ENCODE data around the gene ADM. TPM values are rescaled to one million over a fixed set of nuclear protein-coding genes. Genes with fewer than 3 reads are reported as not detected.

The ADM gene
- total RNA-seq, 1 experiment from 2014 or later: 87.2 TPM

DNA sequence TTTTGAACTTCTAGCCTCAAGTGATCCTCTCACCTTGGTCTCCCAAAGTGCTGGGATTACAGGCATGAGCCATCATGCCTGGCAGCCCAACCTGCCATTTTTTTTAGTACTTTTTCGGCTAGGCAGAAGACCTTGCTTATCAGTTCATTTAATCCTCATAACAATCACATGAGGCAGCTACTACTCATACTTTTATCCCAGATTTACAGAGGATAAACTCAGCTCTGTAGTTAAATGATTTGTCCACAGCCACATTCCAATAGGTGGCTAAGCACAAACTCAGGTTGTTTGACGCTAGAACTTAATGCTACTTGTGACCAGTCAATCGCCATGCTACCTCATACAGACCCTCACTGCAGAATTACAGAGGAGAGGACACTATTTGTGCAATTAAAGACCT, 38.9 kb upstream of the ADM start (continued):
- TF ChIP-seq, protein P1, sequence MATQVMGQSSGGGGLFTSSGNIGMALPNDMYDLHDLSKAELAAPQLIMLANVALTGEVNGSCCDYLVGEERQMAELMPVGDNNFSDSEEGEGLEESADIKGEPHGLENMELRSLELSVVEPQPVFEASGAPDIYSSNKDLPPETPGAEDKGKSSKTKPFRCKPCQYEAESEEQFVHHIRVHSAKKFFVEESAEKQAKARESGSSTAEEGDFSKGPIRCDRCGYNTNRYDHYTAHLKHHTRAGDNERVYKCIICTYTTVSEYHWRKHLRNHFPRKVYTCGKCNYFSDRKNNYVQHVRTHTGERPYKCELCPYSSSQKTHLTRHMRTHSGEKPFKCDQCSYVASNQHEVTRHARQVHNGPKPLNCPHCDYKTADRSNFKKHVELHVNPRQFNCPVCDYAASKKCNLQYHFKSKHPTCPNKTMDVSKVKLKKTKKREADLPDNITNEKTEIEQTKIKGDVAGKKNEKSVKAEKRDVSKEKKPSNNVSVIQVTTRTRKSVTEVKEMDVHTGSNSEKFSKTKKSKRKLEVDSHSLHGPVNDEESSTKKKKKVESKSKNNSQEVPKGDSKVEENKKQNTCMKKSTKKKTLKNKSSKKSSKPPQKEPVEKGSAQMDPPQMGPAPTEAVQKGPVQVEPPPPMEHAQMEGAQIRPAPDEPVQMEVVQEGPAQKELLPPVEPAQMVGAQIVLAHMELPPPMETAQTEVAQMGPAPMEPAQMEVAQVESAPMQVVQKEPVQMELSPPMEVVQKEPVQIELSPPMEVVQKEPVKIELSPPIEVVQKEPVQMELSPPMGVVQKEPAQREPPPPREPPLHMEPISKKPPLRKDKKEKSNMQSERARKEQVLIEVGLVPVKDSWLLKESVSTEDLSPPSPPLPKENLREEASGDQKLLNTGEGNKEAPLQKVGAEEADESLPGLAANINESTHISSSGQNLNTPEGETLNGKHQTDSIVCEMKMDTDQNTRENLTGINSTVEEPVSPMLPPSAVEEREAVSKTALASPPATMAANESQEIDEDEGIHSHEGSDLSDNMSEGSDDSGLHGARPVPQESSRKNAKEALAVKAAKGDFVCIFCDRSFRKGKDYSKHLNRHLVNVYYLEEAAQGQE (IDR thresholded peaks at IDR 0.05; ENCODE audit: low read depth): no peak
- TF ChIP-seq FOSL1 (IDR thresholded peaks at IDR 0.05; ENCODE audit: low read depth): no peak
- no peak for TF ChIP-seq JUND (IDR thresholded peaks at IDR 0.05)
- no peak for TF ChIP-seq RAD21 (IDR thresholded peaks at IDR 0.05; ENCODE audit: low read depth)
- no peak for TF ChIP-seq ZFX (IDR thresholded peaks at IDR 0.05)
- TF ChIP-seq ZNF274 (IDR thresholded peaks at IDR 0.05; ENCODE audit: low read depth, low read length): no peak
- TF ChIP-seq ELF1 (IDR thresholded peaks at IDR 0.05; ENCODE audit: borderline replicate concordance, low read depth): no peak

DNA sequence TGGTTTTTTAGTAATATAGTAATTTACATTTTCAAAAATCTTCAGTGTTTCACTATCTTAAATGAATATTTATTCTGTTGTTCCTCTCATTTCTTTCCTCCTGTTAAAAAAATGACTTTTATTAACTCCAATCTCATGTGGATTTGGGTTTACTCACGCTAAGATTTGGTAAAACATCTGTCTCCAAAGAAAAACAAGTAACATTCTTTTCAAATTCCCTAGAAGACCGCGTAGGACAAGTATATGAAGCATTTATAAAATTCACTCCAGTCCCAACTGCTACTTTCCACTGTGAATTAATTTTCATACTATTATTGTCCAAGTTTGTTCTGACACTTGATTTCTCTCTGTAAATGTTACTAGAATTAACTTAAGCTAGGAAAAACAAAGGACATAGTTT, 37.1 kb upstream of the ADM start:
- Histone ChIP-seq H3K27me3 (ENCODE audit: insufficient read depth, low read length) (no peaks in the 10 kb centered on the region), H3K79me2 (ENCODE audit: insufficient read depth, low read length) (peaks cover 18% of the 10 kb centered on the region), H3K9me3 (ENCODE audit: control insufficient read depth in 1 of 2, insufficient read depth in 1 of 2, low read depth in 1 of 2, low read length in 2 of 2) (no peaks in the 10 kb centered on the region), H3K9ac (ENCODE audit: low read length) (no peak overlapping the region), H3K4me2 (ENCODE audit: low read length) (no peak overlapping the region), H2AFZ (ENCODE audit: low read depth, low read length, poor library complexity, severe bottlenecking) (no peak overlapping the region), H3K9me2 (ENCODE audit: insufficient read depth) (no peaks in the 10 kb centered on the region), H3K27ac (ENCODE audit: low read depth, low read length) (no peak overlapping the region), H3K4me1 (ENCODE audit: control insufficient read depth in 1 of 2, insufficient read depth in 2 of 2, low read length in 2 of 2) (no peaks in the 10 kb centered on the region), H3K36me3 (ENCODE audit: control insufficient read depth in 1 of 2, insufficient read depth in 2 of 2, low read length in 2 of 2) (no peaks in the 10 kb centered on the region), H4K20me1 (ENCODE audit: insufficient read depth) (no peaks in the 10 kb centered on the region), H3K4me3 (replicated peaks in 1 of 2; ENCODE audit: low read depth in 1 of 2, low read length in 2 of 2) (no peak overlapping the region)
- ChIA-PET CTCF (no interaction called here), RAD21 (ENCODE audit: low non-redundant PET in 1 of 2, low total read pairs in 2 of 2, uncharacterized antibody in 2 of 2, unreplicated experiment in 2 of 2) (no interaction called here), POLR2A (no interaction called here)
- intact Hi-C loops (cut with micrococcal nuclease): no loop called here
- DNase-seq (ENCODE audit: low read depth, low spot score) (no peak), ATAC-seq (no peak)
- no TSS peak for BruUV-seq (replicated peaks)
- TF ChIP-seq ZFX (IDR thresholded peaks at IDR 0.05) (no peak), YY1 (IDR thresholded peaks at IDR 0.05; ENCODE audit: extremely low read depth, insufficient replicate concordance, low read depth, low read length) (no peak), RAD21 (IDR thresholded peaks at IDR 0.05; ENCODE audit: low read depth) (no peak), SIN3A (IDR thresholded peaks at IDR 0.05; ENCODE audit: low read depth) (no peak), FOSL1 (IDR thresholded peaks at IDR 0.05; ENCODE audit: low read depth) (no peak), JUND (IDR thresholded peaks at IDR 0.05) (no peak), ELF1 (IDR thresholded peaks at IDR 0.05; ENCODE audit: borderline replicate concordance, low read depth) (no peak), CBX3 (IDR thresholded peaks at IDR 0.05; ENCODE audit: low read depth) (no peak)
- TF ChIP-seq, protein P1 (IDR thresholded peaks at IDR 0.05; ENCODE audit: low read depth): no peak
- TF ChIP-seq, protein P2, sequence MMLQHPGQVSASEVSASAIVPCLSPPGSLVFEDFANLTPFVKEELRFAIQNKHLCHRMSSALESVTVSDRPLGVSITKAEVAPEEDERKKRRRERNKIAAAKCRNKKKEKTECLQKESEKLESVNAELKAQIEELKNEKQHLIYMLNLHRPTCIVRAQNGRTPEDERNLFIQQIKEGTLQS (IDR thresholded peaks at IDR 0.05): no peak
- TF ChIP-seq, protein P3, sequence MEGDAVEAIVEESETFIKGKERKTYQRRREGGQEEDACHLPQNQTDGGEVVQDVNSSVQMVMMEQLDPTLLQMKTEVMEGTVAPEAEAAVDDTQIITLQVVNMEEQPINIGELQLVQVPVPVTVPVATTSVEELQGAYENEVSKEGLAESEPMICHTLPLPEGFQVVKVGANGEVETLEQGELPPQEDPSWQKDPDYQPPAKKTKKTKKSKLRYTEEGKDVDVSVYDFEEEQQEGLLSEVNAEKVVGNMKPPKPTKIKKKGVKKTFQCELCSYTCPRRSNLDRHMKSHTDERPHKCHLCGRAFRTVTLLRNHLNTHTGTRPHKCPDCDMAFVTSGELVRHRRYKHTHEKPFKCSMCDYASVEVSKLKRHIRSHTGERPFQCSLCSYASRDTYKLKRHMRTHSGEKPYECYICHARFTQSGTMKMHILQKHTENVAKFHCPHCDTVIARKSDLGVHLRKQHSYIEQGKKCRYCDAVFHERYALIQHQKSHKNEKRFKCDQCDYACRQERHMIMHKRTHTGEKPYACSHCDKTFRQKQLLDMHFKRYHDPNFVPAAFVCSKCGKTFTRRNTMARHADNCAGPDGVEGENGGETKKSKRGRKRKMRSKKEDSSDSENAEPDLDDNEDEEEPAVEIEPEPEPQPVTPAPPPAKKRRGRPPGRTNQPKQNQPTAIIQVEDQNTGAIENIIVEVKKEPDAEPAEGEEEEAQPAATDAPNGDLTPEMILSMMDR (IDR thresholded peaks at IDR 0.05 in 2 of 3, conservative IDR thresholded peaks at IDR 0.05 in 1 of 3; ENCODE audit: borderline replicate concordance in 1 of 3, insufficient read depth in 1 of 3, low read depth in 2 of 3, low read length in 2 of 3): no peak
- TF ChIP-seq, protein P4, sequence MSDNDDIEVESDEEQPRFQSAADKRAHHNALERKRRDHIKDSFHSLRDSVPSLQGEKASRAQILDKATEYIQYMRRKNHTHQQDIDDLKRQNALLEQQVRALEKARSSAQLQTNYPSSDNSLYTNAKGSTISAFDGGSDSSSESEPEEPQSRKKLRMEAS (IDR thresholded peaks at IDR 0.05): no peak
